K562 (cell line): ENCODE data around the gene ARHGAP33. TPM values are rescaled to one million over a fixed set of nuclear protein-coding genes. Genes with fewer than 3 reads are reported as not detected.

Experiments used
- ATAC-seq: fragments of 200-7000 bp; cut with Tn5 transposase; 3 replicates; pipeline ENCODE4 v1.9.1; 2020; ENCODE audit warnings: moderate library complexity
- BruUV-seq: library from RNA; stranded (reverse); fragments of 400-500 nt; replicated peaks from 2 replicates; lab custom pipeline; 2021; lab: Mats Ljungman, UMichigan
- CTCF ChIA-PET: fragments of 300-600 bp; formaldehyde crosslinking; extraction: SDS; loops from one replicate; lab custom pipeline; 2021; ENCODE audit warnings: low intra/inter-chr PET ratio; lab: Yijun Ruan, JAX
- POLR2A ChIA-PET: fragments of 300-600, 350-650 bp; sonication (Branson Sonifier 250); formaldehyde crosslinking; extraction: SDS; loops from one replicate; lab custom pipeline; 2021; ENCODE audit warnings: antibody characterized with exemption, inconsistent platforms; lab: Yijun Ruan, JAX
- DNase-seq, 4 experiments: peaks; one replicate each; pipeline versions ENCODE4 v3.0.0 to v3.0.0-alpha.2; 2011 to 2018; ENCODE audit warnings: low spot score in 3 of 4, mixed read lengths in 3 of 4; ENCODE audit errors: extremely low read depth in 1 of 4
- FAIRE-seq: peaks from 2 replicates; lab custom pipeline; 2011; peaks lifted over from hg19 to GRCh38; lab: Jason Lieb, UNC
- H2AFZ ChIP-seq: 2 replicates; pipeline ENCODE4 v1.6.0; 2011; ENCODE audit warnings: low read depth, low read length, control low read depth, inconsistent platforms
- H3K27ac ChIP-seq: fragments of 200-600 bp; 3 replicates; pipeline ENCODE4 v1.8.0; 2011; ENCODE audit warnings: low read depth, mild to moderate bottlenecking, control low read depth, inconsistent platforms, low read length, moderate library complexity, mixed read lengths; ENCODE audit errors: extremely low read depth
- H3K27me3 ChIP-seq, 2 experiments: fragments of 300-600 bp in 1 of 2; 2 replicates in 1 of 2; 3 replicates in 1 of 2; pipeline versions ENCODE4 v1.6.0 to v1.8.0; 2011; ENCODE audit warnings: inconsistent platforms in 2 of 2, low read length in 2 of 2, mild to moderate bottlenecking in 1 of 2, mixed read lengths in 1 of 2, moderate library complexity in 1 of 2; ENCODE audit not compliant: control insufficient read depth in 2 of 2, insufficient read depth in 2 of 2
- H3K36me3 ChIP-seq: fragments of 300-600 bp; 3 replicates; pipeline ENCODE4 v1.8.0; 2011; ENCODE audit warnings: mild to moderate bottlenecking, low read length, inconsistent platforms; ENCODE audit not compliant: control insufficient read depth, insufficient read depth
- H3K4me1 ChIP-seq, 2 experiments: fragments of 200-600 bp in 1 of 2; replicated peaks in 1 of 2; 2 replicates in 1 of 2; 3 replicates in 1 of 2; pipeline versions ENCODE4 v1.5.1 to v1.8.0; 2011; ENCODE audit warnings: inconsistent platforms in 2 of 2, low read length in 2 of 2, mild to moderate bottlenecking in 1 of 2, mixed read lengths in 1 of 2, moderate library complexity in 1 of 2; ENCODE audit not compliant: control insufficient read depth in 2 of 2, insufficient read depth in 2 of 2
- H3K4me2 ChIP-seq: 2 replicates; pipeline ENCODE4 v1.6.1; 2011; ENCODE audit warnings: low read length, control low read depth, inconsistent platforms, mixed read lengths; ENCODE audit not compliant: insufficient read depth
- H3K4me3 ChIP-seq: fragments of 200-600 bp; sonication (generic), shearing (Covaris generic); 2 replicates; pipeline ENCODE4 v1.5.1; 2016; ENCODE audit warnings: control low read depth, inconsistent platforms
- H3K79me2 ChIP-seq: fragments of 200-600 bp; 3 replicates; pipeline ENCODE4 v1.8.0; 2011; ENCODE audit warnings: low read length, inconsistent platforms; ENCODE audit not compliant: control insufficient read depth, insufficient read depth
- H3K9ac ChIP-seq, 2 experiments: 2 replicates each; pipeline versions ENCODE4 v1.6.0 to v1.6.1; 2011; ENCODE audit warnings: low read depth in 2 of 2, low read length in 2 of 2, control low read depth in 1 of 2, inconsistent platforms in 1 of 2, mild to moderate bottlenecking in 1 of 2, mixed read lengths in 1 of 2; ENCODE audit not compliant: insufficient read depth in 1 of 2
- H3K9me1 ChIP-seq: one replicate; pipeline ENCODE4 v1.6.0; 2011; ENCODE audit warnings: inconsistent platforms, mild to moderate bottlenecking, low read length, moderate library complexity; ENCODE audit not compliant: control insufficient read depth, insufficient read depth
- H3K9me3 ChIP-seq: replicated peaks from 2 replicates; pipeline ENCODE4 v1.5.1; 2011; ENCODE audit warnings: low read depth, low read length, inconsistent platforms; ENCODE audit not compliant: control insufficient read depth, insufficient read depth
- H4K20me1 ChIP-seq: replicated peaks from 2 replicates; pipeline ENCODE4 v1.6.1; 2011; ENCODE audit warnings: low read length, inconsistent platforms, mixed read lengths; ENCODE audit not compliant: control insufficient read depth, insufficient read depth
- ZNF121 ChIP-seq: sonication (generic); formaldehyde crosslinking; conservative IDR thresholded peaks from 2 replicates; pipeline ENCODE4 v1.8.0; 2022; ENCODE audit warnings: missing genetic modification reagents
- ZNF609 ChIP-seq: sonication (generic); formaldehyde crosslinking; IDR thresholded peaks from 2 replicates; pipeline ENCODE4 v1.8.1; 2023; ENCODE audit warnings: missing genetic modification reagents, mild to moderate bottlenecking, borderline replicate concordance
- WGBS: fragments of 100-300 bp; shearing (Covaris generic); methylation state at CpG from one replicate; pipeline ENCODE4 v1.1.6; 2016; ENCODE audit warnings: low coverage, mixed read lengths; ENCODE audit not compliant: insufficient coverage; ENCODE audit errors: missing lambda C conversion rate; 5-methylcytosine and 5-hydroxymethylcytosine counted together
- in situ Hi-C: fragments of 300-500 bp; cut with MboI; formaldehyde crosslinking; loops from 4 replicates; pipeline ENCODE4 v1.15.0; 2018; ENCODE audit warnings: inconsistent platforms, mixed read lengths
- intact Hi-C: fragments of 100-400 bp; cut with micrococcal nuclease; formaldehyde crosslinking; loops from 2 replicates; pipeline ENCODE4 v1.14.2; 2022
- polyA plus RNA-seq, 8 experiments: library from polyadenylated mRNA; depleted of rRNA in 4 of 8; stranded (reverse) in 5 of 8; unstranded in 3 of 8; fragments of >200 nt; fragmentation: Nextera tagmentation in 2 of 8; fragmentation: Illumina TruSeq in 1 of 8; extraction: Ambion mirVana in 2 of 8; extraction: Trizol in 1 of 8; gene quantifications; 2 replicates each; pipeline versions ENCODE4 v1.2.1 to v1.2.3, GENCODE V29; 2011 to 2014; ENCODE audit warnings: inconsistent platforms in 1 of 8, missing spikeins in 1 of 8
- total RNA-seq, 7 experiments: library from RNA; depleted of rRNA in 6 of 7; stranded (reverse); fragments of >200 nt in 6 of 7; fragmentation: Illumina TruSeq in 2 of 7; extraction: Trizol in 2 of 7; gene quantifications; 2 replicates each; pipeline versions ENCODE4 v1.2.1 to v1.2.3, GENCODE V29; 2011 to 2021; ENCODE audit warnings: low replicate concordance in 1 of 7

The ARHGAP33 gene
- total and polyA plus RNA-seq, 9 of the 15 experiments (the other 6 are each of a cell fraction or from before 2014, with no cell fraction given): 0.06 to 26.6 (median 1.6) TPM; not detected in 1

GRCh38 chr19:35807633-35808032 lies 32.3 kb downstream of the ARHGAP33 start:
- no peaks in the 10 kb centered on the region for H3K79me2 ChIP-seq
- H4K20me1 ChIP-seq: no peaks in the 10 kb centered on the region; the same call in 1 of the 2 replicates
- H2AFZ ChIP-seq: no peak overlapping the region
- ChIA-PET POLR2A (no interaction called here), CTCF (no interaction called here)
- H3K9me3 ChIP-seq: no peaks in the 10 kb centered on the region; the same call in 1 of the 2 replicates
- peaks cover 6 to 10% of the 10 kb centered on the region in 2 experiments; a peak in 3 of 5 replicates for H3K27me3 ChIP-seq
- in situ Hi-C loops (no loop called here), intact Hi-C loops (no loop called here)
- no peak for FAIRE-seq
- H3K9me1 ChIP-seq: no peaks in the 10 kb centered on the region
- TF ChIP-seq ZNF121 (CRISPR knock-in tag): peak; percentile 79
- TF ChIP-seq ZNF609 (CRISPR knock-in tag): no peak
- BruUV-seq: no TSS peak
- H3K36me3 ChIP-seq: no peaks in the 10 kb centered on the region
- no peak overlapping the region for H3K4me2 ChIP-seq
- peaks cover 12 to 33% of the 10 kb centered on the region in 2 experiments; a peak in 4 of 5 replicates for H3K4me1 ChIP-seq
- no peak overlapping the region for H3K4me3 ChIP-seq
- H3K9ac ChIP-seq: no peak overlapping the region
- DNase-seq: no peak
- WGBS: 21% methylated on average over 5 of the region's 5 CpGs
- no peak for ATAC-seq
- H3K27ac ChIP-seq: no peak overlapping the region
